SJSA1 (cell line): Measurements from ENCODE around the gene ZNF350. TPM values are rescaled to one million over a fixed set of nuclear protein-coding genes. Genes with fewer than 3 reads are reported as not detected.

Source experiments
- DNase-seq, 2 experiments: peaks; one replicate each; pipeline ENCODE4 v3.0.0-alpha.2; 2015 to 2020; ENCODE audit warnings: low spot score in 2 of 2, low read depth in 1 of 2
- H3K27ac ChIP-seq: fragments of 250-450 bp; sonication (Bioruptor Pico); 2 replicates; pipeline ENCODE4 v1.5.1; 2020; ENCODE audit warnings: mild to moderate bottlenecking, moderate library complexity
- H3K27me3 ChIP-seq: fragments of 250-450 bp; sonication (Bioruptor Pico); replicated peaks from 2 replicates; pipeline ENCODE4 v1.5.1; 2020; ENCODE audit warnings: mild to moderate bottlenecking, moderate library complexity
- H3K36me3 ChIP-seq: fragments of 250-450 bp; sonication (Bioruptor Pico); 2 replicates; pipeline ENCODE4 v1.5.1; 2020; ENCODE audit warnings: mild to moderate bottlenecking
- H3K4me1 ChIP-seq: fragments of 250-450 bp; sonication (Bioruptor Pico); replicated peaks from 2 replicates; pipeline ENCODE4 v1.6.1; 2021; ENCODE audit warnings: mild to moderate bottlenecking
- H3K4me3 ChIP-seq: fragments of 250-450 bp; sonication (Bioruptor Pico); 2 replicates; pipeline ENCODE4 v1.5.1; 2020; ENCODE audit warnings: mild to moderate bottlenecking
- H3K9me3 ChIP-seq: fragments of 250-450 bp; sonication (Bioruptor Pico); replicated peaks from 2 replicates; pipeline ENCODE4 v1.5.1; 2020; ENCODE audit warnings: mild to moderate bottlenecking
- total RNA-seq: library from RNA; depleted of rRNA; stranded (reverse); fragments of >200 nt; shearing (Covaris generic); gene quantifications from 2 replicates; pipeline ENCODE4 v1.2.3, GENCODE V29; 2014

The ZNF350 gene
- total RNA-seq, 1 experiment from 2014 or later, result 2.9 TPM

GRCh38 chr19:51948975-51949374 lies 37.7 kb downstream of the ZNF350 start:
- DNase-seq, result no peak
- Histone ChIP-seq H3K9me3 (peaks cover 14% of the 10 kb centered on the region), H3K27me3 (no peaks in the 10 kb centered on the region), H3K4me1 (no peaks in the 10 kb centered on the region), H3K27ac (no peak overlapping the region), H3K36me3 (peaks cover 16% of the 10 kb centered on the region), H3K4me3 (no peak overlapping the region)

GRCh38 chr19:51946602-51947001 lies 40.0 kb downstream of the ZNF350 start:
- Histone ChIP-seq H3K4me3 (no peak overlapping the region), H3K27me3 (no peaks in the 10 kb centered on the region), H3K9me3 (peaks cover 20% of the 10 kb centered on the region), H3K36me3 (peaks cover 35% of the 10 kb centered on the region), H3K4me1 (no peaks in the 10 kb centered on the region), H3K27ac (no peak overlapping the region)
- no peak for DNase-seq

GRCh38 chr19:51944798-51945552 lies 41.7 kb downstream of the ZNF350 start:
- H3K9me3 ChIP-seq, result peaks cover 22% of the 10 kb centered on the region
- no peak overlapping the region for H3K4me3 ChIP-seq
- DNase-seq, result no peak
- no peaks in the 10 kb centered on the region for H3K27me3 ChIP-seq
- peaks cover 39% of the 10 kb centered on the region for H3K36me3 ChIP-seq
- no peak overlapping the region for H3K27ac ChIP-seq
- no peaks in the 10 kb centered on the region for H3K4me1 ChIP-seq

GRCh38 chr19:51938936-51939335 lies 47.7 kb downstream of the ZNF350 start:
- Histone ChIP-seq H3K36me3 (peaks cover 22% of the 10 kb centered on the region), H3K9me3 (peaks cover 12% of the 10 kb centered on the region), H3K27me3 (no peaks in the 10 kb centered on the region), H3K4me3 (no peak overlapping the region), H3K4me1 (no peaks in the 10 kb centered on the region), H3K27ac (no peak overlapping the region)
- DNase-seq, result no peak

GRCh38 chr19:51931921-51932320 lies 54.7 kb downstream of the ZNF350 start:
- DNase-seq, result no peak
- Histone ChIP-seq H3K27me3 (no peaks in the 10 kb centered on the region), H3K27ac (no peak overlapping the region), H3K4me1 (no peaks in the 10 kb centered on the region), H3K4me3 (no peak overlapping the region), H3K9me3 (peaks cover 4% of the 10 kb centered on the region), H3K36me3 (peaks cover 7% of the 10 kb centered on the region)

GRCh38 chr19:51927859-51928258 lies 58.8 kb downstream of the ZNF350 start:
- no peaks in the 10 kb centered on the region for H3K27me3 ChIP-seq
- DNase-seq, result no peak
- H3K9me3 ChIP-seq, result peaks cover 8% of the 10 kb centered on the region
- peak overlapping the region; percentile 53 for H3K4me3 ChIP-seq
- H3K36me3 ChIP-seq, result peaks cover 7% of the 10 kb centered on the region; the same call in 1 of the 2 replicates
- H3K27ac ChIP-seq, result no peak overlapping the region
- H3K4me1 ChIP-seq, result no peaks in the 10 kb centered on the region

- DNase-seq, result peak; percentile 76 to 85
- peaks cover 16% of the 10 kb centered on the region for H3K9me3 ChIP-seq
- H3K4me3 ChIP-seq, result peak within 1 kb of the TSS; percentile 53
- H3K27me3 ChIP-seq, result no peaks in the 10 kb centered on the region
- H3K36me3 ChIP-seq, result peaks cover 7% of the 10 kb centered on the region; the same call in 1 of the 2 replicates
- H3K4me1 ChIP-seq, result no peaks in the 10 kb centered on the region
- no peak within 1 kb of the TSS for H3K27ac ChIP-seq
Observed at GRCh38 chr19:51926784-51927741, 59.6 kb downstream of the ZNF350 start, which contains the start of gene ZNF613. TSS of gene ZNF613 (plus strand) at chr19:51927472. CDS start at chr19:51936221, 8,749 bp downstream.

GRCh38 chr19:51926426-51926783 lies 60.2 kb downstream of the ZNF350 start:
- Histone ChIP-seq H3K27ac (no peak overlapping the region), H3K36me3 (peaks cover 7% of the 10 kb centered on the region; the same call in 1 of the 2 replicates), H3K4me3 (peak overlapping the region; percentile 53), H3K4me1 (no peaks in the 10 kb centered on the region), H3K9me3 (peaks cover 18% of the 10 kb centered on the region), H3K27me3 (no peaks in the 10 kb centered on the region)
- DNase-seq, result no peak

- H3K4me1 ChIP-seq, result no peaks in the 10 kb centered on the region
- H3K27ac ChIP-seq, result no peak overlapping the region
- H3K36me3 ChIP-seq, result no peaks in the 10 kb centered on the region
- peaks cover 23% of the 10 kb centered on the region for H3K9me3 ChIP-seq
- no peak overlapping the region for H3K4me3 ChIP-seq
- no peak for DNase-seq
- H3K27me3 ChIP-seq, result no peaks in the 10 kb centered on the region
Observed at GRCh38 chr19:51921949-51922348, 64.7 kb downstream of the ZNF350 start.

GRCh38 chr19:51919606-51920005 lies 67.0 kb downstream of the ZNF350 start:
- no peaks in the 10 kb centered on the region for H3K4me1 ChIP-seq
- H3K36me3 ChIP-seq, result no peaks in the 10 kb centered on the region
- H3K9me3 ChIP-seq, result peaks cover 35% of the 10 kb centered on the region
- no peak overlapping the region for H3K27ac ChIP-seq
- H3K4me3 ChIP-seq, result no peak overlapping the region
- no peak for DNase-seq
- no peaks in the 10 kb centered on the region for H3K27me3 ChIP-seq

- H3K27ac ChIP-seq, result no peak overlapping the region
- peaks cover 30% of the 10 kb centered on the region for H3K9me3 ChIP-seq
- H3K27me3 ChIP-seq, result no peaks in the 10 kb centered on the region
- no peak overlapping the region for H3K4me3 ChIP-seq
- no peak for DNase-seq
- H3K36me3 ChIP-seq, result no peaks in the 10 kb centered on the region
- H3K4me1 ChIP-seq, result no peaks in the 10 kb centered on the region
Observed at GRCh38 chr19:51916167-51916566, 70.5 kb downstream of the ZNF350 start.

- Histone ChIP-seq H3K4me1 (no peaks in the 10 kb centered on the region), H3K27me3 (no peaks in the 10 kb centered on the region)
- DNase-seq, result no peak
Observed at GRCh38 chr19:51915324-51915867, 71.2 kb downstream of the ZNF350 start.

More at GRCh38 chr19:51915324-51915867, 71.2 kb downstream of the ZNF350 start:
- peaks cover 28% of the 10 kb centered on the region for H3K9me3 ChIP-seq
- H3K27ac ChIP-seq, result no peak overlapping the region
- H3K36me3 ChIP-seq, result no peaks in the 10 kb centered on the region
- H3K4me3 ChIP-seq, result no peak overlapping the region
